NCI-H2107 (cell line): ENCODE data around the gene BTBD1.

Experiments used
- DNase-seq: peaks from one replicate; lab custom pipeline; 2025; lab: John Stamatoyannopoulos, UW

BTBD1 gene

GRCh38 chr15:83066734-83067637 is at the start of gene BTBD1:
Gene BTBD1 (minus strand): TSS chr15:83067252. CDS start chr15:83067151, 101 bp downstream.
- peak; percentile 58 for DNase-seq

- DNase-seq, result no peak
Observed at GRCh38 chr15:83115831-83116565, 48.9 kb upstream of the BTBD1 start.

GRCh38 chr15:83115410-83115809 is 48.4 kb upstream of the BTBD1 start:
- DNase-seq, result no peak

GRCh38 chr15:83114856-83115255 is 47.8 kb upstream of the BTBD1 start:
- DNase-seq, result no peak

GRCh38 chr15:83113881-83114674 is 47.0 kb upstream of the BTBD1 start:
- DNase-seq, result no peak

GRCh38 chr15:83112956-83113299 is 45.9 kb upstream of the BTBD1 start:
- no peak for DNase-seq

GRCh38 chr15:83112233-83112955 is 45.3 kb upstream of the BTBD1 start:
- no peak for DNase-seq

- no peak for DNase-seq
Observed at GRCh38 chr15:83111149-83111548, 44.1 kb upstream of the BTBD1 start.

GRCh38 chr15:83110381-83110780 is 43.3 kb upstream of the BTBD1 start:
- DNase-seq, result no peak

GRCh38 chr15:83109532-83109931 is 42.5 kb upstream of the BTBD1 start:
- DNase-seq, result no peak

- no peak for DNase-seq
Observed at GRCh38 chr15:83108266-83109219, 41.5 kb upstream of the BTBD1 start.

- DNase-seq, result no peak
Observed at GRCh38 chr15:83107841-83108181, 40.8 kb upstream of the BTBD1 start.

- DNase-seq, result no peak
Observed at GRCh38 chr15:83106994-83107840, 40.2 kb upstream of the BTBD1 start, which contains the start of gene TM6SF1. Gene TM6SF1 (plus strand): TSS chr15:83107645. CDS start chr15:83107681, 36 bp downstream.

GRCh38 chr15:83105440-83105839 is 38.4 kb upstream of the BTBD1 start:
- DNase-seq, result no peak

- DNase-seq, result no peak
Observed at GRCh38 chr15:83104141-83104540, 37.1 kb upstream of the BTBD1 start.

GRCh38 chr15:83102346-83102745 is 35.3 kb upstream of the BTBD1 start:
- no peak for DNase-seq

GRCh38 chr15:83100097-83100646 is 33.1 kb upstream of the BTBD1 start:
- DNase-seq, result no peak

- no peak for DNase-seq
Observed at GRCh38 chr15:83099290-83099689, 32.2 kb upstream of the BTBD1 start.

GRCh38 chr15:83098079-83098478 is 31.0 kb upstream of the BTBD1 start:
- DNase-seq, result no peak
